Measurements from ENCODE around the gene TXLNA. TPM values are rescaled to one million over a fixed set of nuclear protein-coding genes. Genes with fewer than 3 reads are reported as not detected.
A peak's percentile ranks its signal among the peaks of the same experiment; 100 is the strongest.

The TXLNA gene
- total and polyA plus RNA-seq, 5 donors, result 13.8 to 29.4 (median 20.9) TPM

- intact Hi-C loops (cut with DNase I), result no loop called here
- H3K27ac ChIP-seq (ENCODE audit: low read length), result peak overlapping the region; percentile 25
- peaks cover 15% of the 10 kb centered on the region for H3K4me1 ChIP-seq (ENCODE audit: control insufficient read depth, insufficient read depth, low read length)
- H3K27me3 ChIP-seq (ENCODE audit: control insufficient read depth, insufficient read depth), result no peaks in the 10 kb centered on the region
- peak in 1 of 3 donors; percentile 27 for DNase-seq
- H3K4me3 ChIP-seq (ENCODE audit: low read length), result no peak overlapping the region
- no peaks in the 10 kb centered on the region for H3K9me3 ChIP-seq (ENCODE audit: control insufficient read depth, low read length)
- ATAC-seq, result no peak
- 54% methylated on average over 4 of the region's 4 CpGs for WGBS
Observed at GRCh38 chr1:32199043-32199716, 19.7 kb downstream of the TXLNA start.

GRCh38 chr1:32199717-32200072 is 20.2 kb downstream of the TXLNA start:
- peak; percentile 67 to 88 (median 86) for DNase-seq
- 36% methylated on average over 6 of the region's 6 CpGs for WGBS
- peaks cover 15% of the 10 kb centered on the region for H3K4me1 ChIP-seq (ENCODE audit: control insufficient read depth, insufficient read depth, low read length)
- peak overlapping the region; percentile 49 for H3K27ac ChIP-seq (ENCODE audit: low read length)
- H3K4me3 ChIP-seq (ENCODE audit: low read length), result peak overlapping the region; percentile 41
- intact Hi-C loops (cut with DNase I), result no loop called here
- no peaks in the 10 kb centered on the region for H3K9me3 ChIP-seq (ENCODE audit: control insufficient read depth, low read length)
- H3K27me3 ChIP-seq (ENCODE audit: control insufficient read depth, insufficient read depth), result no peaks in the 10 kb centered on the region
- ATAC-seq, result peak; percentile 42 to 51

GRCh38 chr1:32200226-32201010 is 20.9 kb downstream of the TXLNA start, which contains the start of gene CCDC28B:
Gene CCDC28B (plus strand): TSS chr1:32200595. CDS start chr1:32201936, 1,341 bp downstream.
- ATAC-seq (peak; percentile 54 to 58), DNase-seq (peak; percentile 82 to 90 (median 89))
- no peaks in the 10 kb centered on the region for H3K9me3 ChIP-seq (ENCODE audit: control insufficient read depth, low read length)
- peak within 1 kb of the TSS; percentile 41 for H3K4me3 ChIP-seq (ENCODE audit: low read length)
- WGBS, result under 1% methylated on average over 34 of the region's 34 CpGs
- H3K27ac ChIP-seq (ENCODE audit: low read length), result peak within 1 kb of the TSS; percentile 49
- intact Hi-C loops (cut with DNase I), result no loop called here
- H3K4me1 ChIP-seq (ENCODE audit: control insufficient read depth, insufficient read depth, low read length), result peaks cover 15% of the 10 kb centered on the region
- H3K27me3 ChIP-seq (ENCODE audit: control insufficient read depth, insufficient read depth), result no peaks in the 10 kb centered on the region

- WGBS, result 1% methylated on average over 26 of the region's 26 CpGs
- peak overlapping the region; percentile 49 for H3K27ac ChIP-seq (ENCODE audit: low read length)
- DNase-seq (peak; percentile 82 to 92 (median 90)), ATAC-seq (peak; percentile 51 to 61)
- H3K4me1 ChIP-seq (ENCODE audit: control insufficient read depth, insufficient read depth, low read length), result peaks cover 14% of the 10 kb centered on the region
- peak overlapping the region; percentile 41 for H3K4me3 ChIP-seq (ENCODE audit: low read length)
- H3K9me3 ChIP-seq (ENCODE audit: control insufficient read depth, low read length), result no peaks in the 10 kb centered on the region
- intact Hi-C loops (cut with DNase I), result no loop called here
- no peaks in the 10 kb centered on the region for H3K27me3 ChIP-seq (ENCODE audit: control insufficient read depth, insufficient read depth)
Observed at GRCh38 chr1:32201011-32201855, 21.8 kb downstream of the TXLNA start.

- ATAC-seq (no peak), DNase-seq (peak in 1 of 3 donors; percentile 51)
- Histone ChIP-seq H3K4me3 (ENCODE audit: low read length) (peak overlapping the region; percentile 59), H3K27me3 (ENCODE audit: control insufficient read depth, insufficient read depth) (no peaks in the 10 kb centered on the region), H3K4me1 (ENCODE audit: control insufficient read depth, insufficient read depth, low read length) (peaks cover 13% of the 10 kb centered on the region), H3K27ac (ENCODE audit: low read length) (no peak overlapping the region), H3K9me3 (ENCODE audit: control insufficient read depth, low read length) (no peaks in the 10 kb centered on the region)
- intact Hi-C loops (cut with DNase I), result no loop called here
- 28% methylated on average over 26 of the region's 26 CpGs for WGBS
Observed at GRCh38 chr1:32204943-32205361, 25.5 kb downstream of the TXLNA start.

GRCh38 chr1:32205401-32206370 is 26.2 kb downstream of the TXLNA start, which contains the start of gene IQCC:
Gene IQCC (plus strand): TSS chr1:32205671. CDS start chr1:32205682, 11 bp downstream.
- Histone ChIP-seq H3K27me3 (ENCODE audit: control insufficient read depth, insufficient read depth) (no peaks in the 10 kb centered on the region), H3K9me3 (ENCODE audit: control insufficient read depth, low read length) (no peaks in the 10 kb centered on the region), H3K4me1 (ENCODE audit: control insufficient read depth, insufficient read depth, low read length) (peaks cover 13% of the 10 kb centered on the region), H3K27ac (ENCODE audit: low read length) (no peak within 1 kb of the TSS), H3K4me3 (ENCODE audit: low read length) (peak within 1 kb of the TSS; percentile 59)
- ATAC-seq, result peak; percentile 77 to 79
- intact Hi-C loops (cut with DNase I), result no loop called here
- WGBS, result 1% methylated on average over 77 of the region's 77 CpGs
- DNase-seq, result peak; percentile 88 to 95 (median 95)

GRCh38 chr1:32208469-32208868 is 29.0 kb downstream of the TXLNA start:
- H3K4me3 ChIP-seq (ENCODE audit: low read length), result no peak overlapping the region
- WGBS, result 86% methylated on average over 6 of the region's 6 CpGs
- intact Hi-C loops (cut with DNase I), result no loop called here
- ATAC-seq, result no peak
- H3K27me3 ChIP-seq (ENCODE audit: control insufficient read depth, insufficient read depth), result no peaks in the 10 kb centered on the region
- no peak overlapping the region for H3K27ac ChIP-seq (ENCODE audit: low read length)
- peaks cover 7% of the 10 kb centered on the region for H3K4me1 ChIP-seq (ENCODE audit: control insufficient read depth, insufficient read depth, low read length)
- no peaks in the 10 kb centered on the region for H3K9me3 ChIP-seq (ENCODE audit: control insufficient read depth, low read length)
- no peak for DNase-seq

GRCh38 chr1:32208891-32209328 is 29.4 kb downstream of the TXLNA start, which contains the start of gene DCDC2B:
Gene DCDC2B (plus strand): TSS chr1:32209089. CDS start chr1:32209094, 5 bp downstream.
- no peak within 1 kb of the TSS for H3K27ac ChIP-seq (ENCODE audit: low read length)
- WGBS, result 73% methylated on average over 5 of the region's 5 CpGs
- DNase-seq (peak in 2 of 3 donors; percentile 37 to 68), ATAC-seq (no peak)
- no peak within 1 kb of the TSS for H3K4me3 ChIP-seq (ENCODE audit: low read length)
- no peaks in the 10 kb centered on the region for H3K27me3 ChIP-seq (ENCODE audit: control insufficient read depth, insufficient read depth)
- H3K9me3 ChIP-seq (ENCODE audit: control insufficient read depth, low read length), result no peaks in the 10 kb centered on the region
- intact Hi-C loops (cut with DNase I), result no loop called here
- peaks cover 7% of the 10 kb centered on the region for H3K4me1 ChIP-seq (ENCODE audit: control insufficient read depth, insufficient read depth, low read length)

GRCh38 chr1:32215629-32216480 is 36.4 kb downstream of the TXLNA start:
- intact Hi-C loops (cut with DNase I), result loop anchor here in 1 of 4 donors (10.0 kb wide), 1 partner anchor 119 kb away; the partner anchor contains the start of gene MARCKSL1
- peak; percentile 60 to 74 (median 73) for DNase-seq
- Histone ChIP-seq H3K4me1 (ENCODE audit: control insufficient read depth, insufficient read depth, low read length) (no peaks in the 10 kb centered on the region), H3K27ac (ENCODE audit: low read length) (no peak overlapping the region), H3K4me3 (ENCODE audit: low read length) (no peak overlapping the region), H3K27me3 (ENCODE audit: control insufficient read depth, insufficient read depth) (no peaks in the 10 kb centered on the region), H3K9me3 (ENCODE audit: control insufficient read depth, low read length) (no peaks in the 10 kb centered on the region)
- 74% methylated on average over 10 of the region's 10 CpGs for WGBS
- peak; percentile 59 to 75 for ATAC-seq
